GM12892 (cell line): Measurements from ENCODE around the gene GPR132.
"Not testable (repeated sequence)": the region's sequence is repeated elsewhere in the genome, so short reads cannot be mapped to it uniquely, and the experiment has no call there.

Experiments used
- DNase-seq: peaks from one replicate; pipeline ENCODE4 v3.0.0; 2011; ENCODE audit not compliant: insufficient read length
- FAIRE-seq: peaks from 2 replicates; lab custom pipeline; 2011; peaks lifted over from hg19 to GRCh38; lab: Jason Lieb, UNC
- POLR2A ChIP-seq: IDR thresholded peaks from 2 replicates; pipeline ENCODE4 v1.6.1; 2011; ENCODE audit warnings: low read depth, low read length, control low read depth
- POLR2AphosphoS5 ChIP-seq: IDR thresholded peaks from 2 replicates; pipeline ENCODE4 v1.6.1; 2011; ENCODE audit warnings: low read depth, low read length, control low read depth
- TAF1 ChIP-seq: IDR thresholded peaks from 2 replicates; pipeline ENCODE4 v1.6.1; 2011; ENCODE audit warnings: low read depth, mild to moderate bottlenecking, control low read depth, low read length, borderline replicate concordance

Gene GPR132

DNA sequence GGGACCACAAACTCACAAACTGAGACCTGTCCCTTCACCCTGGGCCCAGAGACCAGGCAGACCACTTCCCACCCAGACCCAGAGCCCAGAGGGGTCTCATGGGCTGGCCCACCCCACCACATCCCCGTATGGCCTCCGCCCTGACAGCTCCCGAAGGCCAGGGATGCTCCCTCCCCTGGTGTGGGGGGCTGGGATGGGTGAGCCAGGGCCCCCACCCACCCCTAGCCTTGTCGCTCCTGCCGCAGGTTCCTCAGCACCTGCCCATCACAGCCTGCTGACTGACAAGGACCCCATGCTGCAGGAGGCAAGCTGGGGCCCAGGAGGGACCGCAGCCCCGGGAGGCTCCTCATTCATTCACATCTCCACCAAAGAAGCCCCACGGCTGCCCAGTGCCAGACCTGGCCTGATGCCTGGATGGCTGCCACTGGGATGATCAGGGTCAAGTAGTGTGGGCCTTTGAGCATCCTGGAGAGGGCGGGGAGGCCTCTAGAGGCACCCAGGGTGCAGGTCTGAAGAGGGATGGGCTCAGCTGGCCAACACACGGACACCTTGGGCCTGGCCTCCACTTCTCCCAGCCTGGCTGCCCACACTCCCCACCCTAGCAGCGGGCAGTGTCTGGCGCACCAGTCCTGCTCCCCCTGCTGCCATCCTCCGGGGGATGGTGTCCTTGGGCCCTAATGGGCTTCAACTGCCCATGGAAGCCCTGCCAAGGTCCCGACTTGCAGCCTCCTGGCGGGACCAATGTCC, 24.7 kb upstream of the GPR132 start:
- TF ChIP-seq POLR2A (no peak), POLR2AphosphoS5 (no peak), TAF1 (no peak)
- FAIRE-seq, result no peak
- no peak for DNase-seq

DNA sequence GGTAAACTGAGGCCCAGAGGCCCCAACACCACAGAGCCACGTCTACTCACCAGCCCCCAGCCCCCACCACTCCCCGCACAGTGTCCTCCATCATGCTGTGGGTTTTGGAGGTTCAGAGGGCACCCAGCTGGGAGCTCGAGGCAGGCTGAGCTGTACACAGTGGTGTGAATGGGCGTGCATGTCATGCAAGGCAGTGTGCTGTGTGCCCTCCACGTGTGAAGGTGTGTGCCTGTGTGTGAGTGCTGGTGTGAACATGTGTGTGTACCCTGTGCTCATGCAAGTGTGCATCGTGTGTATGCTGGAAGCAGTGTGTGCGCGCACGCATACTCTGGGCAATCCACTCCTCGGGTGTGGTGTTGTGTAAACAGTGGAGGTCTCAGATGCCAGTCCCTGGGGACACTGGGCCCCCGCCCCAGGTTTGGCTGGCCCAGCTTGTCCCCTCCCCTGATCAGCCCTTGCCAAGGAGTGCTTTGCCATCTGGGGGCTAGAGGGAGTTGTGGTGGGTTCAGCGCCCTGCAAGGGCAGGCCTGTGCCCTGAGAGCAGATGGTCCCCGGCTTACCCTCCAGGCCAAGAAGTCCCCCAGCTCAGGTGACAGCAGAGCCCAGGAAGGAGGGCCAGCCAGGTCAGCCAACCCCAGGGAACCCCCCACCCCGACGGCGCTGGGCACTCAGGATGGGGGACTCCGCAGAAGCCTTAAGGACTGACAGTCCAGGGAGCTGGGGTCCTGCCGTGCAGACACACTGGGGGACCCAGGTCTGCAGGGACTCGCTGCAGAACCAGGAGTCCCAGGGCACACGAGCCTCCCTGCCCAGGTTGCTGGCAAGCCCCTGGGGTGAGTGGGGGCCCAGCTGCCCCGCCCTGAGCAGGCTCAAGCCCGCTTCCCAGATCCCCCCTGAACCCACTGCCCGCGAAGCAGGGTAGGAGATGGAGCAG, 23.8 kb upstream of the GPR132 start:
- DNase-seq (no peak), FAIRE-seq (peak; percentile 57)
- TF ChIP-seq POLR2AphosphoS5, result no peak
- no peak for TF ChIP-seq TAF1
- no peak for TF ChIP-seq POLR2A

DNA sequence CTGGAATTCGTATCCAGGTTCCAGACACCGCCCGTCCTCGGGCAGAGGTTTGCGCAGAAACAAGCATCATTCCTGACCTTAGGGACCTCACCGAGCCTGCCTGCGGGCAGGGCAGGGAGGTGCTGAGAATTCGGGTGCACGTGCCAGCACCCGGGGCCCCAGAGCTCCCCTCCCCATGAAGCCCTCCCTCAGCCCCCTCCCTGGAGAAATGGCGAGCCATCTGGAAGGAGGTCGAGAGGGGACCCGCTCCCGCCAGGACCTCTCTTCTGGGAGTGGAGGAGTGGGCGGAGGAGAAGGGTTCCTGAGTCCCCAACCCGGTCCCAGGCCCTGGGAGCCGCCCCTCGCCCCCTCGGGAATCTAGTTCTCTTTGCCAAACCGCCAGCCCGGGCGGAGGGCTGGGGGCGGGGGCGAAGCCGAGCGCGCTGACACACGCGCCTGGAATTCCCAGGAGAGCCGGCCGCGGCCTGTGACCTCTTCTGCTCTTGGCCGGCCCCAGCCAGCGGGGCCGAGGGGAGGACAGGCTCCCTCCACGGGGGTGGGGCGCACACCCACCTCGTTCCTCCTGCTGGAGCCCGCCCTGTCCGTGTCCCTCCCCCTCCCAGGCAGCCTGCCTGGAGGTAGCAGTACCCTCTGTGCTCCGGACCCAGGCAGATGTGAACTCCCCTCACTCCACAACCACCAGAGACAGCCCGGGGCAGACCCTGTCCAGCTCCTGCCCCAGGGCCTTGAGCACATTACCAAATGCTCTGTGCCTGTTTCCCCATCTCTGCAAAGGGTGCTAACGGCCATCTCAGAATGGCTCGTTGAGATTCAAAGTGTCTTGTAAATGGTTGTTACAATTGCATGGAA, 23.0 kb upstream of the GPR132 start:
- no peak for TF ChIP-seq POLR2AphosphoS5
- TF ChIP-seq TAF1, result no peak
- TF ChIP-seq POLR2A, result no peak
- FAIRE-seq (peak; percentile 27), DNase-seq (peak; percentile 14)

DNA sequence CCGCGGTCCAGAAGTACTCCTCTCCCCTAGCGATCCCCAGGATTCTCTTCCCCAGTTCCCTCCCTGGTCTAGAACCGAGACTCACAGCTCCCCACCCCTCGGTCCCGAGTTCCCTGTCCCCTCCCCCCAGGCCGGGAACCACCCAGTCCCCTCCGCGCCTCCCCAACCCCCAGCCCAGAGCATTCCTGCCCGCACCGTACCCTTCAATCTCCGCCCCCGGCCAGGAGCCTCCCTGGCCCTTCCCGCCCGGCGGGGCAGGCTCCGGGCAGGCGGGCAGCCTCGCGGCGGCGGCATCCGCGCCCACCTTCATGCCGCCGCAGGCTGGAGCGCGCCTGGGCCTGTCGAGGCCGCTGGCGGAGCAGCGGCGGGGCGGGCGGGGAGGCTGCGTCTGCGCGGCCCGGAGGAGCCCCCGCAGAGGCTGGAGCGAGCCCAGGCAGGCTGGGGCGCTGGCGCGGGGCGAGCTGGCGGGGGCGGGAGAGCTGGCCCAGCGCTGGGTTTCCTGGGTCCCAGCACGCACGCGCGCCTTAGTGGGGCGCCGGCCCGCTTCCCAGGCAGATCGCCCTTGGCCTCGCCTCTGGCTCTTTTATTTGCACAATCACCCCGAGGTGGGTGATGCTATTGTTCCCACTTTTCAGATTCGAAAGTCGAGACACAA, 22.2 kb upstream of the GPR132 start:
- peak; percentile 46 for DNase-seq
- peak; percentile 51 for FAIRE-seq
- TF ChIP-seq POLR2AphosphoS5 (no peak), POLR2A (no peak), TAF1 (no peak)

DNA sequence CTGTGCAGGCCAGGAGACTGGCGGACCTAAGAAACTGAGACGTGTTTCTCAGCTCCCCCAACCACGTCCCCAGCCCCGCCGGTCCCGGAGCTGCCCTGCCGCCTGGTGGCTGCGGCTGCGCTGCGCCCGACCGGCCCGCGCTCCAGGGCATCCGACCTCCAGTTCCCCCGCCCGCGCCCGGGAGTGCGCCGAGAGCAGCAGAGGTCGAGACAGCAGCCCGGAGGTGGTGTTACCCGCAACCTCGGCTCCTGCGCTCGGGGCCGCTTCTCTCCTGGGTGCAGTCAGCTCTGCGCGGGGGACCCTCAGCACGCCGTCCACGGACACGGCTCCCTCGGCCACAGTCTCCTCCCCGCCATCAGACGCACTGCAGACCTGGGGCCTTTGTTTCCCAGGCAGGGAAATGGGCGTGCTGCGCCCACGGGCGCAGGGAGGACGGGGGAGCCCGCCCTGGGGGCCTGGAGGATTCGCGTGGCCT, 21.6 kb upstream of the GPR132 start:
- TF ChIP-seq POLR2A (peak; percentile 59; the same call in 1 of the 2 replicates), POLR2AphosphoS5 (peak; percentile 50; the same call in 1 of the 2 replicates), TAF1 (0 out of 2 replicates have a peak, but pooled peaks have one; percentile 13)
- DNase-seq, result peak; percentile 89
- peak; percentile 94 for FAIRE-seq

DNA sequence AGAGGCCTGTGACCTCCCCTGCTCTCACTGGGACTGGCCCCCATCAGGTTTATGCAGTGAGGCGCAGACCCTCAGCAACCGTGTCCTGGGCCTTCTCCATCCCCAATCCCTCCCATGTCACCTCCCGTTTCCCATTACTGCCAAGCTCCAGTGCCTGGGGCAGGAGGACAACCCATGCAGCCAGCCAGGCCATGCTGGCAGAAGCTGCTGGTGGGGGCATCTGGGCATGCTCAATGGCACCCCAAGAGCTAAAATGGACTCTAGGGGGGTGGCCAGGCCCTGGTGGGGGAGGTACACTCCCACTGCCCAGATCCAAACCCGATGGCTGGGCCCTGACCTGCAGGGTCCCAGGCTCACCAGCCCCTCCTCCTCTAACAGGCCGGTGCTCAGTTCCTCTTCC, 20.5 kb upstream of the GPR132 start:
- DNase-seq (peak; percentile 19), FAIRE-seq (no peak)
- TF ChIP-seq POLR2AphosphoS5, result no peak
- TF ChIP-seq POLR2A, result no peak
- no peak for TF ChIP-seq TAF1

DNA sequence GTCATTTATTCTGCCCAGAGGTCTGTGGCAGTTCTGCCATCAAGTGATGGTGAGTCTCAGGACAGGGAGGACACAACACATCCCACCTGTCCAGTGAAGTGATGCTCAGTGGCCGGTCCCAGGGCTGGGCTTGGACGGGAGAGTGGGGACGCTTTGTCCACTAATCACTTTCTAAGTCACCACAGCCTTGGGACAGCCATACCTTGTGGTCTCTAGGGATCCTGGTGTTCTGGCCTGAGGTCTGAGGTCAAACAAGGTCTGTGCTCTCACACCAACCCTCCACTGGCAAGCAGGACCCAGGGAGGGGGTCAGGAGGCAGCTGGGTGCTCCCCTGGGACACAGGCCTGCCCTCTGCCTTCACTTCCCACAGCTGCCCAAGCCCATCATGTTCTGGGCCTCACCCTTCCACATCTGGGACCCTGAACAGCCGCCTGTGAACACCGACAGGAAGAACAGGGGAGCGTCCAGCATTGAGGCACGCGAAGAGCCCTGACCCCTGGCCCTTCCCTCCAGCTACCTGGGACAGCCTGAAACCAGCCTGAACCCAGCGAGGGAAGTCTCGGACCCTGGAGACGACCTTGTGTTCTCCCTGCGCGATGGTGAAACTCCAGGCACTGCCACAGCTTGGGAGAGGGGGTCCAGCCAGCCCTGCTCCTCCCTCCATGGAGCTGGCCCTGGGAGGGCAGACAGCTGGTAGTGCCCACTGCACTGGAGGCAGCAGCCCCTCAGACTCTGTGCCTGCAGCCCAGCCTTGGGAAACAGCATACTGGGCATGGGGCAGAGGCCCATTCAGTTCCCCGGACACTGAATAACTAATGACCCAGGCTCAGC, 19.7 kb upstream of the GPR132 start:
- DNase-seq (no peak), FAIRE-seq (no peak)
- TF ChIP-seq TAF1 (no peak), POLR2A (no peak), POLR2AphosphoS5 (no peak)

DNA sequence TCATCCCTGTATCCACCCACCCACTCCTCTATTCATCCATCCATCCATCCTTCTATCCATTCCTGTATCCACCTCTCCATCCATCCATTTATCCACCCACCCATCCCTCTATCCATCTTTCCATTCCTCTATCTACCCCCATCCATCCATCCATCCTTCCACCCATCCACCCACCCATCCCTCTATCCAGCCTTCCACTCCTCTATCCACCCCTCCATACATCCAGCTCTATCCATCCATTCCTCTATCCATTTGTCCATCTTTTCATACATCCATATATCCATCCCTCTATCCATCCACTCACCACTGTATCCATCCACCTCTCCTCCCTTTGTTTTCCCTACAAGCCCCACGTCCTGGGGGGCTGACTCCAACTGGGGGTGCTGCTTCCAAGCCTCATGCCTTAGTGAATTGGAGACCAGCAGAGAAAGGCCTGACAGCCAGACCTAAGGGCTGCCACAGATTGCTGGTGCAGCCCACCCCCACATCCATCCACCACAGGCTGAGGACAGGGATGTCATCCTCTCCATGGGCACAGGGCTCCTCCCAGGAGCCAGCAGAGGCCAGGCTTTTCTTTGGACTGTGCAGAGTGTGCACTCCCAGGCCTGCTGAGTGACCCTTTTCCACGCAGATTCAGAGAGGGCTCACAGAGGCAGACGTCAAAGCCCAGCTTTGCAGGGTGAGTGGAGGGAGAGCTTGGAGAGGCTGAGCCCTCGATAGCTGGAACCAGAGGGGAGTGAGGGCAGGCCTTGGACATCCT, 18.9 kb upstream of the GPR132 start:
- FAIRE-seq (no peak), DNase-seq (no peak)
- no peak for TF ChIP-seq TAF1
- TF ChIP-seq POLR2A, result no peak
- TF ChIP-seq POLR2AphosphoS5, result no peak

DNA sequence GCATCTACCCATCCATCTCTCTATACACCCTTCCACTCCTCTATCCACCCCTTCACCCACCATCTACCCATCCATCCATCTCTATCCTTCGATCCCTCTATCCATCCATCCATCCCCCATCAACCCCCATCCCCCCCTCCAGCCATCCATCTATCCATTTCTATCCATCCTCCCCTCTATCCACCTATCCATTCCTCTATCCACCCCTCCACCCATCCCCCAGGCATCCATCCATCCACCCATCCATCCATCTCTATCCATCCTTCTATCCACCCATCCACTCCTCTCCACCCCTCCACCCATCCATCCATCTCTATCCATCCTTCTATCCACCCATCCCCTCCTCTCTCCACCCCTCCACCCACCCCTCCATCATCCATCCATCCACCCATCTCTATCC, 17.5 kb upstream of the GPR132 start:
- FAIRE-seq, result no peak
- no peak for DNase-seq
- TF ChIP-seq POLR2AphosphoS5 (no peak), TAF1 (no peak)

DNA sequence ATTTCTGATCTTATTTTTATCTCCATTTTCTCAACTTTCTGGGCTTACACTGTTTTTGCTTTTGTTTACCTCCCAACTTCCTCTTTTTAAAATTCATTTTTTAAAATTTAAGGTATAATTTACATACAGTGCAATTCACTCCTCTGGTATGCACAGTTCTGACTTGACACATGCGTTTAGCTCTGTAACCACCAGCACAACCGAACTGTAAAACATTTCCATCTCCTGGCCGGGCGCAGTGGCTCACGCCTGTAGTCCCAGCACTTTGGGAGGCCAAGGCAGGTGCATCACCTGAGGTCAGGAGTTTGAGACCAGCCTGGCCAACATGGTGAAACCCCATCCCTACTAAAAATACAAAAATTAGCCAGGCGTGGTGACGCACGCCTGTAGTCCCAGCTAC, 16.2 kb upstream of the GPR132 start:
- not testable (repeated sequence) for DNase-seq, FAIRE-seq
